ENCODE results near the gene TSPAN4.
A peak's percentile ranks its signal among the peaks of the same experiment; 100 is the strongest.

Gene TSPAN4

GRCh38 chr11:836700-837099 is 6.0 kb upstream of the TSPAN4 start:
- Histone ChIP-seq H3K27me3 (ENCODE audit: insufficient read depth, low read depth, severe bottlenecking) (no peaks in the 10 kb centered on the region), H3K36me3 (peaks cover 79% of the 10 kb centered on the region), H3K9me3 (ENCODE audit: severe bottlenecking) (no peaks in the 10 kb centered on the region), H3K4me3 (ENCODE audit: low read depth, low read length) (no peak overlapping the region), H3K27ac (no peak overlapping the region; the same call in 1 of the 2 replicates)
- TF ChIP-seq CTCF (IDR thresholded peaks at IDR 0.05; ENCODE audit: low read depth, low read length) = no peak
- no peak for DNase-seq

- DNase-seq = no peak
- Histone ChIP-seq H3K4me3 (ENCODE audit: low read depth, low read length) (no peak overlapping the region), H3K36me3 (peaks cover 84% of the 10 kb centered on the region), H3K9me3 (ENCODE audit: severe bottlenecking) (no peaks in the 10 kb centered on the region), H3K27ac (peak overlapping the region; percentile 77), H3K27me3 (ENCODE audit: insufficient read depth, low read depth, severe bottlenecking) (no peaks in the 10 kb centered on the region)
- no peak for TF ChIP-seq CTCF (IDR thresholded peaks at IDR 0.05; ENCODE audit: low read depth, low read length)
These were observed 5.3 kb upstream of the TSPAN4 start for GRCh38 chr11:837189-837989.

- H3K27ac ChIP-seq = peak overlapping the region; percentile 77
- TF ChIP-seq CTCF (IDR thresholded peaks at IDR 0.05; ENCODE audit: low read depth, low read length) = no peak
- peaks cover 84% of the 10 kb centered on the region for H3K36me3 ChIP-seq
- H3K27me3 ChIP-seq (ENCODE audit: insufficient read depth, low read depth, severe bottlenecking) = no peaks in the 10 kb centered on the region
- no peak for DNase-seq
- no peak overlapping the region for H3K4me3 ChIP-seq (ENCODE audit: low read depth, low read length)
- H3K9me3 ChIP-seq (ENCODE audit: severe bottlenecking) = no peaks in the 10 kb centered on the region
These were observed 4.7 kb upstream of the TSPAN4 start for GRCh38 chr11:837990-838307.

- peak; percentile 70 for TF ChIP-seq CTCF (IDR thresholded peaks at IDR 0.05; ENCODE audit: low read depth, low read length)
- DNase-seq = peak; percentile 88
- Histone ChIP-seq H3K9me3 (ENCODE audit: severe bottlenecking) (no peaks in the 10 kb centered on the region), H3K4me3 (ENCODE audit: low read depth, low read length) (no peak overlapping the region), H3K27ac (peak overlapping the region; percentile 77), H3K36me3 (peaks cover 81% of the 10 kb centered on the region), H3K27me3 (ENCODE audit: insufficient read depth, low read depth, severe bottlenecking) (no peaks in the 10 kb centered on the region)
These were observed 4.0 kb upstream of the TSPAN4 start for GRCh38 chr11:838441-839279.

GRCh38 chr11:839280-839623 is 3.4 kb upstream of the TSPAN4 start:
- no peak for TF ChIP-seq CTCF (IDR thresholded peaks at IDR 0.05; ENCODE audit: low read depth, low read length)
- DNase-seq = no peak
- H3K9me3 ChIP-seq (ENCODE audit: severe bottlenecking) = no peaks in the 10 kb centered on the region
- peak overlapping the region; percentile 77 for H3K27ac ChIP-seq
- no peak overlapping the region for H3K4me3 ChIP-seq (ENCODE audit: low read depth, low read length)
- H3K27me3 ChIP-seq (ENCODE audit: insufficient read depth, low read depth, severe bottlenecking) = no peaks in the 10 kb centered on the region
- peaks cover 76% of the 10 kb centered on the region for H3K36me3 ChIP-seq

Measured in WERI-Rb-1 (cell line).